ENCODE results near the gene SSBP4.

The SSBP4 gene

GRCh38 chr19:18464646-18465045 is 45.4 kb downstream of the SSBP4 start:
- no peaks in the 10 kb centered on the region for H3K9me3 ChIP-seq (ENCODE audit: control insufficient read depth, low read length)
- 79 to 82% methylated on average over 7 to 8 of the region's 8 CpGs for WGBS, 2 experiments (ENCODE audit: insufficient coverage in 2 of 2)

GRCh38 chr19:18465214-18465963 is 46.2 kb downstream of the SSBP4 start:
- H3K9me3 ChIP-seq (ENCODE audit: control insufficient read depth, low read length) = no peaks in the 10 kb centered on the region
- H3K4me1 ChIP-seq (ENCODE audit: control insufficient read depth, insufficient read depth, low read length, poor library complexity, severe bottlenecking) = peaks cover 13% of the 10 kb centered on the region
- no peak overlapping the region for H3K4me3 ChIP-seq (ENCODE audit: extremely low read depth, insufficient read depth, low read length, poor library complexity, severe bottlenecking)
- H3K36me3 ChIP-seq (ENCODE audit: control insufficient read depth, insufficient read depth, low read length) = peaks cover 37% of the 10 kb centered on the region
- H3K27ac ChIP-seq (ENCODE audit: low read depth, low read length, severe bottlenecking) = no peak overlapping the region
- WGBS, 2 experiments (ENCODE audit: insufficient coverage in 2 of 2) = 96 to 97% methylated on average over 21 to 25 of the region's 30 CpGs

More at GRCh38 chr19:18464646-18465045, 45.4 kb downstream of the SSBP4 start:
- H3K27ac ChIP-seq (ENCODE audit: low read depth, low read length, severe bottlenecking) = peak overlapping the region; percentile 4
- no peak overlapping the region for H3K4me3 ChIP-seq (ENCODE audit: extremely low read depth, insufficient read depth, low read length, poor library complexity, severe bottlenecking)
- peaks cover 17% of the 10 kb centered on the region for H3K4me1 ChIP-seq (ENCODE audit: control insufficient read depth, insufficient read depth, low read length, poor library complexity, severe bottlenecking)
- H3K36me3 ChIP-seq (ENCODE audit: control insufficient read depth, insufficient read depth, low read length) = peaks cover 44% of the 10 kb centered on the region

- Histone ChIP-seq H3K36me3 (ENCODE audit: control insufficient read depth, insufficient read depth, low read length) (peaks cover 31% of the 10 kb centered on the region), H3K4me3 (ENCODE audit: extremely low read depth, insufficient read depth, low read length, poor library complexity, severe bottlenecking) (no peak overlapping the region), H3K9me3 (ENCODE audit: control insufficient read depth, low read length) (no peaks in the 10 kb centered on the region), H3K4me1 (ENCODE audit: control insufficient read depth, insufficient read depth, low read length, poor library complexity, severe bottlenecking) (peaks cover 9% of the 10 kb centered on the region), H3K27ac (ENCODE audit: low read depth, low read length, severe bottlenecking) (no peak overlapping the region)
- 96 to 97% methylated on average over 4 to 6 of the region's 6 CpGs for WGBS, 2 experiments (ENCODE audit: insufficient coverage in 2 of 2)
Observed at GRCh38 chr19:18465964-18466339, 46.8 kb downstream of the SSBP4 start.

GRCh38 chr19:18466354-18466753 is 47.2 kb downstream of the SSBP4 start:
- H3K4me1 ChIP-seq (ENCODE audit: control insufficient read depth, insufficient read depth, low read length, poor library complexity, severe bottlenecking) = peaks cover 9% of the 10 kb centered on the region
- 96 to 98% methylated on average over 11 of the region's 11 CpGs for WGBS, 2 experiments (ENCODE audit: insufficient coverage in 2 of 2)
- no peaks in the 10 kb centered on the region for H3K9me3 ChIP-seq (ENCODE audit: control insufficient read depth, low read length)
- peaks cover 27% of the 10 kb centered on the region for H3K36me3 ChIP-seq (ENCODE audit: control insufficient read depth, insufficient read depth, low read length)
- H3K27ac ChIP-seq (ENCODE audit: low read depth, low read length, severe bottlenecking) = no peak overlapping the region
- H3K4me3 ChIP-seq (ENCODE audit: extremely low read depth, insufficient read depth, low read length, poor library complexity, severe bottlenecking) = no peak overlapping the region

GRCh38 chr19:18467978-18468377 is 48.8 kb downstream of the SSBP4 start:
- H3K36me3 ChIP-seq (ENCODE audit: control insufficient read depth, insufficient read depth, low read length) = peaks cover 27% of the 10 kb centered on the region

GRCh38 chr19:18468517-18468916 is 49.3 kb downstream of the SSBP4 start:
- 62 to 94% methylated on average over 3 of the region's 3 CpGs for WGBS, 2 experiments (ENCODE audit: insufficient coverage in 2 of 2)
- Histone ChIP-seq H3K36me3 (ENCODE audit: control insufficient read depth, insufficient read depth, low read length) (peaks cover 27% of the 10 kb centered on the region), H3K9me3 (ENCODE audit: control insufficient read depth, low read length) (no peaks in the 10 kb centered on the region), H3K27ac (ENCODE audit: low read depth, low read length, severe bottlenecking) (no peak overlapping the region), H3K4me3 (ENCODE audit: extremely low read depth, insufficient read depth, low read length, poor library complexity, severe bottlenecking) (no peak overlapping the region), H3K4me1 (ENCODE audit: control insufficient read depth, insufficient read depth, low read length, poor library complexity, severe bottlenecking) (peaks cover 9% of the 10 kb centered on the region)

More at GRCh38 chr19:18467978-18468377, 48.8 kb downstream of the SSBP4 start:
- Histone ChIP-seq H3K4me1 (ENCODE audit: control insufficient read depth, insufficient read depth, low read length, poor library complexity, severe bottlenecking) (peaks cover 9% of the 10 kb centered on the region), H3K27ac (ENCODE audit: low read depth, low read length, severe bottlenecking) (no peak overlapping the region), H3K4me3 (ENCODE audit: extremely low read depth, insufficient read depth, low read length, poor library complexity, severe bottlenecking) (no peak overlapping the region), H3K9me3 (ENCODE audit: control insufficient read depth, low read length) (no peaks in the 10 kb centered on the region)
- 93 to 100% methylated on average over 3 of the region's 3 CpGs for WGBS, 2 experiments (ENCODE audit: insufficient coverage in 2 of 2)

- Histone ChIP-seq H3K9me3 (ENCODE audit: control insufficient read depth, low read length) (no peaks in the 10 kb centered on the region), H3K4me1 (ENCODE audit: control insufficient read depth, insufficient read depth, low read length, poor library complexity, severe bottlenecking) (peaks cover 9% of the 10 kb centered on the region), H3K27ac (ENCODE audit: low read depth, low read length, severe bottlenecking) (no peak overlapping the region), H3K36me3 (ENCODE audit: control insufficient read depth, insufficient read depth, low read length) (peaks cover 23% of the 10 kb centered on the region), H3K4me3 (ENCODE audit: extremely low read depth, insufficient read depth, low read length, poor library complexity, severe bottlenecking) (no peak overlapping the region)
- 75 to 78% methylated on average over 20 to 27 of the region's 28 CpGs for WGBS, 2 experiments (ENCODE audit: insufficient coverage in 2 of 2)
Observed at GRCh38 chr19:18469069-18469846, 50.1 kb downstream of the SSBP4 start.

GRCh38 chr19:18470787-18471186 is 51.6 kb downstream of the SSBP4 start:
- H3K36me3 ChIP-seq (ENCODE audit: control insufficient read depth, insufficient read depth, low read length) = peaks cover 15% of the 10 kb centered on the region
- H3K9me3 ChIP-seq (ENCODE audit: control insufficient read depth, low read length) = no peaks in the 10 kb centered on the region
- H3K27ac ChIP-seq (ENCODE audit: low read depth, low read length, severe bottlenecking) = no peak overlapping the region
- no peak overlapping the region for H3K4me3 ChIP-seq (ENCODE audit: extremely low read depth, insufficient read depth, low read length, poor library complexity, severe bottlenecking)
- H3K4me1 ChIP-seq (ENCODE audit: control insufficient read depth, insufficient read depth, low read length, poor library complexity, severe bottlenecking) = peaks cover 3% of the 10 kb centered on the region
- WGBS, 2 experiments (ENCODE audit: insufficient coverage in 2 of 2) = 74% methylated on average over 2 of the region's 2 CpGs; no CpG with 5 or more reads in 1 of the 2 experiments

GRCh38 chr19:18473003-18473705 is 54.0 kb downstream of the SSBP4 start:
- Histone ChIP-seq H3K4me3 (ENCODE audit: extremely low read depth, insufficient read depth, low read length, poor library complexity, severe bottlenecking) (no peak overlapping the region), H3K9me3 (ENCODE audit: control insufficient read depth, low read length) (no peaks in the 10 kb centered on the region), H3K36me3 (ENCODE audit: control insufficient read depth, insufficient read depth, low read length) (peaks cover 9% of the 10 kb centered on the region), H3K27ac (ENCODE audit: low read depth, low read length, severe bottlenecking) (no peak overlapping the region), H3K4me1 (ENCODE audit: control insufficient read depth, insufficient read depth, low read length, poor library complexity, severe bottlenecking) (peaks cover 3% of the 10 kb centered on the region)
- WGBS, 2 experiments (ENCODE audit: insufficient coverage in 2 of 2) = 90 to 92% methylated on average over 8 of the region's 8 CpGs

GRCh38 chr19:18473706-18474087 is 54.5 kb downstream of the SSBP4 start:
- H3K9me3 ChIP-seq (ENCODE audit: control insufficient read depth, low read length) = no peaks in the 10 kb centered on the region
- 97 to 99% methylated on average over 4 to 8 of the region's 8 CpGs for WGBS, 2 experiments (ENCODE audit: insufficient coverage in 2 of 2)
- H3K4me3 ChIP-seq (ENCODE audit: extremely low read depth, insufficient read depth, low read length, poor library complexity, severe bottlenecking) = no peak overlapping the region
- H3K4me1 ChIP-seq (ENCODE audit: control insufficient read depth, insufficient read depth, low read length, poor library complexity, severe bottlenecking) = peaks cover 3% of the 10 kb centered on the region
- H3K36me3 ChIP-seq (ENCODE audit: control insufficient read depth, insufficient read depth, low read length) = peaks cover 9% of the 10 kb centered on the region
- no peak overlapping the region for H3K27ac ChIP-seq (ENCODE audit: low read depth, low read length, severe bottlenecking)

Data from mesodermal cell (in vitro differentiated cells).